IMR-90 (cell line): ENCODE data around the gene MPRIP. TPM values are rescaled to one million over a fixed set of nuclear protein-coding genes. Genes with fewer than 3 reads are reported as not detected.

Source experiments
- ATAC-seq: fragments of 200-7000 bp; cut with Tn5 transposase; 2 replicates; pipeline ENCODE4 v1.9.1; 2020; ENCODE audit warnings: low read depth, mild to moderate bottlenecking, moderate library complexity
- BruUV-seq: library from RNA; stranded (reverse); fragments of 400-500 nt; replicated peaks from 2 replicates; lab custom pipeline; 2021; lab: Mats Ljungman, UMichigan
- CTCF ChIA-PET: fragments of 300-600 bp; formaldehyde crosslinking; extraction: SDS; loops from one replicate; lab custom pipeline; 2021; ENCODE audit warnings: antibody characterized with exemption; lab: Yijun Ruan, JAX
- POLR2A ChIA-PET: fragments of 300-600 bp; sonication (Branson Sonifier 250); formaldehyde crosslinking; loops from one replicate; lab custom pipeline; 2022; ENCODE audit warnings: antibody characterized with exemption; ENCODE audit not compliant: unreplicated experiment; lab: Charles Lee
- DNase-seq: peaks from one replicate; pipeline ENCODE4 v3.0.0; 2013
- H2AFZ ChIP-seq: replicated peaks from 2 replicates; pipeline ENCODE3; 2013; ENCODE audit warnings: low read length, mild to moderate bottlenecking; ENCODE audit not compliant: poor library complexity
- H2AK5ac ChIP-seq: 2 replicates; pipeline ENCODE4 v1.6.1; 2013; ENCODE audit warnings: low read depth, low read length, inconsistent platforms
- H2AK9ac ChIP-seq: replicated peaks from 2 replicates; pipeline ENCODE3; 2013; ENCODE audit warnings: mild to moderate bottlenecking, low read depth, low read length, moderate library complexity; ENCODE audit not compliant: poor library complexity
- H2BK120ac ChIP-seq: 2 replicates; pipeline ENCODE4 v1.6.1; 2013; ENCODE audit warnings: low read depth, low read length, inconsistent platforms
- H2BK15ac ChIP-seq: 3 replicates; pipeline ENCODE4 v1.6.1; 2013; ENCODE audit warnings: low read depth, low read length, inconsistent platforms
- H2BK20ac ChIP-seq: 2 replicates; pipeline ENCODE4 v1.6.1; 2013; ENCODE audit warnings: low read depth, mild to moderate bottlenecking, inconsistent platforms, low read length, moderate library complexity
- H2BK5ac ChIP-seq: 2 replicates; pipeline ENCODE4 v1.6.1; 2013; ENCODE audit warnings: mild to moderate bottlenecking, low read depth, low read length, inconsistent platforms; ENCODE audit not compliant: poor library complexity, severe bottlenecking
- H3K14ac ChIP-seq: replicated peaks from 2 replicates; pipeline ENCODE4 v1.6.1; 2013; ENCODE audit warnings: low read depth, low read length, inconsistent platforms
- H3K18ac ChIP-seq: 2 replicates; pipeline ENCODE4 v1.6.1; 2013; ENCODE audit warnings: low read depth, low read length, control low read depth
- H3K23ac ChIP-seq: 2 replicates; pipeline ENCODE4 v1.6.1; 2013; ENCODE audit warnings: low read depth, low read length, inconsistent platforms
- H3K27ac ChIP-seq: 2 replicates; pipeline ENCODE4 v1.5.1; 2013; ENCODE audit warnings: mild to moderate bottlenecking, control low read depth, low read length; ENCODE audit not compliant: insufficient read depth
- H3K27me3 ChIP-seq: 2 replicates; pipeline ENCODE4 v1.6.1; 2013; ENCODE audit warnings: low read length; ENCODE audit not compliant: control insufficient read depth, insufficient read depth
- H3K36me3 ChIP-seq: 2 replicates; pipeline ENCODE4 v1.6.1; 2013; ENCODE audit warnings: low read length, mixed read lengths; ENCODE audit not compliant: control insufficient read depth, insufficient read depth
- H3K4ac ChIP-seq: 2 replicates; pipeline ENCODE4 v1.6.1; 2013; ENCODE audit warnings: low read depth, low read length, inconsistent platforms
- H3K4me1 ChIP-seq: 2 replicates; pipeline ENCODE4 v1.6.1; 2013; ENCODE audit warnings: low read length, mixed read lengths; ENCODE audit not compliant: control insufficient read depth, insufficient read depth
- H3K4me2 ChIP-seq: 2 replicates; pipeline ENCODE4 v1.6.1; 2013; ENCODE audit warnings: low read depth, mild to moderate bottlenecking, control low read depth, low read length, moderate library complexity
- H3K4me3 ChIP-seq: 2 replicates; pipeline ENCODE4 v1.5.1; 2013; ENCODE audit warnings: low read depth, mild to moderate bottlenecking, control low read depth, low read length, moderate library complexity; ENCODE audit not compliant: insufficient read depth
- H3K56ac ChIP-seq: 2 replicates; pipeline ENCODE4 v1.6.1; 2013; ENCODE audit warnings: low read length, inconsistent platforms; ENCODE audit not compliant: insufficient read depth; ENCODE audit errors: extremely low read depth
- H3K79me1 ChIP-seq, 2 experiments: 2 replicates each; pipeline ENCODE4 v1.6.1; 2013; ENCODE audit warnings: low read length in 2 of 2, inconsistent platforms in 1 of 2, low read depth in 1 of 2
- H3K9ac ChIP-seq: 2 replicates; pipeline ENCODE4 v1.6.1; 2013; ENCODE audit warnings: low read depth, low read length, control low read depth
- H3K9me1 ChIP-seq: 2 replicates; pipeline ENCODE4 v1.6.1; 2013; ENCODE audit warnings: low read length, inconsistent platforms; ENCODE audit not compliant: insufficient read depth
- H3K9me3 ChIP-seq: 2 replicates; pipeline ENCODE4 v1.6.1; 2013; ENCODE audit warnings: low read length; ENCODE audit not compliant: control insufficient read depth, insufficient read depth
- H4K20me1 ChIP-seq: 2 replicates; pipeline ENCODE4 v1.6.1; 2013; ENCODE audit warnings: low read length, inconsistent platforms; ENCODE audit not compliant: insufficient read depth
- H4K5ac ChIP-seq: 2 replicates; pipeline ENCODE4 v1.6.1; 2013; ENCODE audit warnings: mild to moderate bottlenecking, low read depth, low read length, control low read depth
- H4K8ac ChIP-seq, 2 experiments: 2 replicates each; pipeline ENCODE4 v1.6.1; 2013; ENCODE audit warnings: low read depth in 2 of 2, low read length in 2 of 2, control low read depth in 1 of 2, inconsistent platforms in 1 of 2
- H4K91ac ChIP-seq: 2 replicates; pipeline ENCODE4 v1.6.1; 2013; ENCODE audit warnings: low read depth, low read length, inconsistent platforms; ENCODE audit not compliant: insufficient read depth
- BHLHE40 ChIP-seq: fragments of 150-350 bp; IDR thresholded peaks from 2 replicates; pipeline ENCODE4 v1.6.1; 2016; ENCODE audit warnings: mild to moderate bottlenecking, low read depth, low read length
- CEBPB ChIP-seq: IDR thresholded peaks from 2 replicates; pipeline ENCODE4 v1.6.1; 2012; ENCODE audit warnings: low read depth, low read length, improper control_type of control experiment
- CHD1 ChIP-seq: IDR thresholded peaks from 2 replicates; pipeline ENCODE4 v1.6.1; 2012; ENCODE audit warnings: low read depth, low read length, improper control_type of control experiment
- FOS ChIP-seq: fragments of 150-350 bp; IDR thresholded peaks from 2 replicates; pipeline ENCODE4 v1.6.1; 2016; ENCODE audit warnings: low read depth, low read length
- MAFK ChIP-seq: IDR thresholded peaks from 2 replicates; pipeline ENCODE4 v1.6.1; 2012; ENCODE audit warnings: low read depth, low read length, improper control_type of control experiment
- MAZ ChIP-seq: IDR thresholded peaks from 2 replicates; pipeline ENCODE4 v1.6.1; 2012; ENCODE audit warnings: low read depth, mild to moderate bottlenecking, low read length, improper control_type of control experiment, moderate library complexity, borderline replicate concordance
- NFE2L2 ChIP-seq: fragments of 150-350 bp; IDR thresholded peaks from 2 replicates; pipeline ENCODE4 v1.6.1; 2016; ENCODE audit warnings: low read depth, mild to moderate bottlenecking, low read length
- RCOR1 ChIP-seq: IDR thresholded peaks from 2 replicates; pipeline ENCODE4 v1.6.1; 2012; ENCODE audit warnings: mild to moderate bottlenecking, low read length, improper control_type of control experiment; ENCODE audit not compliant: insufficient replicate concordance
- RFX5 ChIP-seq: IDR thresholded peaks from 2 replicates; pipeline ENCODE4 v1.8.0; 2012; ENCODE audit warnings: low read depth, mild to moderate bottlenecking, low read length, moderate library complexity
- WGBS, 2 experiments: methylation state at CpG; one replicate each; pipeline versions ENCODE4 v1.1.5 to v1.1.7; 2013; ENCODE audit warnings: missing lambda C conversion rate in 2 of 2; ENCODE audit not compliant: insufficient read length in 1 of 2; ENCODE audit errors: extremely low coverage in 2 of 2; 5-methylcytosine and 5-hydroxymethylcytosine counted together
- dilution Hi-C: fragments of 300-500 bp; cut with HindIII; formaldehyde crosslinking; loops from one replicate; pipeline ENCODE4 v1.14.3; 2018; ENCODE audit warnings: low sequenced_read_pairs; ENCODE audit not compliant: unreplicated experiment
- in situ Hi-C: fragments of 300-500 bp; cut with MboI; formaldehyde crosslinking; loops from 3 replicates; pipeline ENCODE4 v1.14.3; 2019; ENCODE audit warnings: low sequenced_read_pairs, inconsistent platforms, mixed read lengths
- intact Hi-C: fragments of 100-400 bp; cut with micrococcal nuclease; formaldehyde crosslinking; loops from 2 replicates; pipeline ENCODE4 v1.10.0; 2022
- polyA plus RNA-seq, 3 experiments: library from polyadenylated mRNA; depleted of rRNA; stranded (reverse); fragments of >200 nt; gene quantifications; 2 replicates each; pipeline ENCODE4 v1.2.3, GENCODE V29; 2012; ENCODE audit warnings: low replicate concordance in 1 of 3
- total RNA-seq: library from RNA; depleted of rRNA; stranded (reverse); fragments of >200 nt; gene quantifications from 2 replicates; pipeline ENCODE4 v1.2.3, GENCODE V29; 2012
- TF ChIP-seq, protein P1 (sequence below): fragments of 150-350 bp; IDR thresholded peaks from 2 replicates; pipeline ENCODE4 v1.6.1; 2017; ENCODE audit warnings: mild to moderate bottlenecking, antibody characterized with exemption, low read length, low read depth
- TF ChIP-seq, protein P2 (sequence below): fragments of 150-350 bp; IDR thresholded peaks from 2 replicates; pipeline ENCODE4 v1.6.1; 2016; ENCODE audit warnings: low read depth, mild to moderate bottlenecking, low read length, moderate library complexity, borderline replicate concordance
- TF ChIP-seq, protein P3 (sequence below): conservative IDR thresholded peaks from 2 replicates; pipeline ENCODE4 v1.5.1; 2012; ENCODE audit warnings: mild to moderate bottlenecking, low read depth, low read length, improper control_type of control experiment

MPRIP gene
- total and polyA plus RNA-seq, 2 of the 4 experiments (the other 2 are of a cell fraction): 111 to 149 TPM

DNA sequence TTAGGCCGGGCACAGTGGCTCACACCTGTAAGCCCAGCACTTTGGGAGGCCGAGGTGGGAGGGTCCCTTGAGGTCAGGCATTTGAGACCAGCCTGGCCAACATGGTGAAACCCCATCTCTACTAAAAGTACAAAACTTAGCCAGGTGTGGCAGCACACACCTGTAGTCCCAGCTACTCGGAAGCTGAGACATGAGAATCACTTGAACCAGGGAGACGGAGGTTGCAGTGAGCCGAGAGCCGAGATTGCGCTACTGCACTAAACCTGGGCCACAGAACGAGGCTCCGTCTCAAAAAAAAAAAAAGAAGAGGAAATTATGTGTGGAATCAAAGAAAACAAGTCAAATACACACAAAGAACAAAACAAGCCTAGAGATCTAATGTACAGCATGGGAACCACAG lies 16.1 kb upstream of the MPRIP start:
- no peaks in the 10 kb centered on the region for H3K27me3 ChIP-seq
- no peak overlapping the region for H3K9ac ChIP-seq
- no peak overlapping the region for H3K4me2 ChIP-seq
- no peak overlapping the region for H2AK5ac ChIP-seq
- no peak overlapping the region for H3K4me3 ChIP-seq
- TF ChIP-seq, protein P1, sequence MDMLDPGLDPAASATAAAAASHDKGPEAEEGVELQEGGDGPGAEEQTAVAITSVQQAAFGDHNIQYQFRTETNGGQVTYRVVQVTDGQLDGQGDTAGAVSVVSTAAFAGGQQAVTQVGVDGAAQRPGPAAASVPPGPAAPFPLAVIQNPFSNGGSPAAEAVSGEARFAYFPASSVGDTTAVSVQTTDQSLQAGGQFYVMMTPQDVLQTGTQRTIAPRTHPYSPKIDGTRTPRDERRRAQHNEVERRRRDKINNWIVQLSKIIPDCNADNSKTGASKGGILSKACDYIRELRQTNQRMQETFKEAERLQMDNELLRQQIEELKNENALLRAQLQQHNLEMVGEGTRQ: no peak
- TF ChIP-seq RCOR1: no peak
- TF ChIP-seq RFX5: no peak
- TF ChIP-seq MAZ: no peak
- TF ChIP-seq CHD1: no peak
- TF ChIP-seq CEBPB: no peak
- no peak for TF ChIP-seq FOS
- no peak for TF ChIP-seq MAFK
- TF ChIP-seq, protein P2, sequence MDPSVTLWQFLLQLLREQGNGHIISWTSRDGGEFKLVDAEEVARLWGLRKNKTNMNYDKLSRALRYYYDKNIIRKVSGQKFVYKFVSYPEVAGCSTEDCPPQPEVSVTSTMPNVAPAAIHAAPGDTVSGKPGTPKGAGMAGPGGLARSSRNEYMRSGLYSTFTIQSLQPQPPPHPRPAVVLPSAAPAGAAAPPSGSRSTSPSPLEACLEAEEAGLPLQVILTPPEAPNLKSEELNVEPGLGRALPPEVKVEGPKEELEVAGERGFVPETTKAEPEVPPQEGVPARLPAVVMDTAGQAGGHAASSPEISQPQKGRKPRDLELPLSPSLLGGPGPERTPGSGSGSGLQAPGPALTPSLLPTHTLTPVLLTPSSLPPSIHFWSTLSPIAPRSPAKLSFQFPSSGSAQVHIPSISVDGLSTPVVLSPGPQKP: no peak
- no peak for TF ChIP-seq BHLHE40
- TF ChIP-seq, protein P3, sequence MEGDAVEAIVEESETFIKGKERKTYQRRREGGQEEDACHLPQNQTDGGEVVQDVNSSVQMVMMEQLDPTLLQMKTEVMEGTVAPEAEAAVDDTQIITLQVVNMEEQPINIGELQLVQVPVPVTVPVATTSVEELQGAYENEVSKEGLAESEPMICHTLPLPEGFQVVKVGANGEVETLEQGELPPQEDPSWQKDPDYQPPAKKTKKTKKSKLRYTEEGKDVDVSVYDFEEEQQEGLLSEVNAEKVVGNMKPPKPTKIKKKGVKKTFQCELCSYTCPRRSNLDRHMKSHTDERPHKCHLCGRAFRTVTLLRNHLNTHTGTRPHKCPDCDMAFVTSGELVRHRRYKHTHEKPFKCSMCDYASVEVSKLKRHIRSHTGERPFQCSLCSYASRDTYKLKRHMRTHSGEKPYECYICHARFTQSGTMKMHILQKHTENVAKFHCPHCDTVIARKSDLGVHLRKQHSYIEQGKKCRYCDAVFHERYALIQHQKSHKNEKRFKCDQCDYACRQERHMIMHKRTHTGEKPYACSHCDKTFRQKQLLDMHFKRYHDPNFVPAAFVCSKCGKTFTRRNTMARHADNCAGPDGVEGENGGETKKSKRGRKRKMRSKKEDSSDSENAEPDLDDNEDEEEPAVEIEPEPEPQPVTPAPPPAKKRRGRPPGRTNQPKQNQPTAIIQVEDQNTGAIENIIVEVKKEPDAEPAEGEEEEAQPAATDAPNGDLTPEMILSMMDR: no peak
- no peak for TF ChIP-seq NFE2L2
- no peak overlapping the region for H2BK120ac ChIP-seq
- H2AK9ac ChIP-seq: no peak overlapping the region
- POLR2A ChIA-PET: no interaction called here
- H4K20me1 ChIP-seq: no peaks in the 10 kb centered on the region
- H4K91ac ChIP-seq: no peak overlapping the region
- H3K14ac ChIP-seq: no peak overlapping the region
- no peak overlapping the region for H3K23ac ChIP-seq
- no peak overlapping the region for H3K27ac ChIP-seq
- no peak overlapping the region for H2BK15ac ChIP-seq
- no peak overlapping the region for H2BK20ac ChIP-seq
- no peak overlapping the region for H4K5ac ChIP-seq
- H3K4me1 ChIP-seq: peaks cover 8% of the 10 kb centered on the region
- intact Hi-C loops: no loop called here
- no TSS peak for BruUV-seq
- 100% methylated on average over 2 of the region's 9 CpGs; no CpG with 5 or more reads in 1 of the 2 experiments for WGBS, 2 experiments
- peaks cover 9% of the 10 kb centered on the region; the same call in 1 of the 2 replicates for H3K9me1 ChIP-seq
- H3K56ac ChIP-seq: no peak overlapping the region
- H2AFZ ChIP-seq: no peak overlapping the region
- no peak for DNase-seq
- H3K79me1 ChIP-seq: no peaks in the 10 kb centered on the region; a peak in 1 of 4 replicates
- dilution Hi-C loops: no loop called here
- no peak overlapping the region for H3K4ac ChIP-seq
- H3K9me3 ChIP-seq: no peaks in the 10 kb centered on the region
- H3K18ac ChIP-seq: no peak overlapping the region
- no peak for ATAC-seq
- H4K8ac ChIP-seq: no peak overlapping the region
- H3K36me3 ChIP-seq: no peaks in the 10 kb centered on the region
- no peak overlapping the region for H2BK5ac ChIP-seq
- CTCF ChIA-PET: no interaction called here
- in situ Hi-C loops: no loop called here
